ENCODE results near the gene RELCH.

RELCH gene

GRCh38 chr18:62187543-62188510, 772 bp downstream of the RELCH start:
- no peak for DNase-seq

- DNase-seq: no peak
These were observed 2.2 kb downstream of the RELCH start for GRCh38 chr18:62189208-62189607.

- DNase-seq: no peak
These were observed 9.0 kb downstream of the RELCH start for GRCh38 chr18:62196079-62196478.

- no peak for DNase-seq
These were observed 9.9 kb downstream of the RELCH start for GRCh38 chr18:62196980-62197379.

GRCh38 chr18:62198259-62198658, 11.2 kb downstream of the RELCH start:
- DNase-seq: no peak

- no peak for DNase-seq
These were observed 12.6 kb downstream of the RELCH start for GRCh38 chr18:62199629-62200028.

GRCh38 chr18:62200121-62200914, 13.3 kb downstream of the RELCH start:
- DNase-seq: no peak

GRCh38 chr18:62201870-62202269, 14.8 kb downstream of the RELCH start:
- DNase-seq: no peak

GRCh38 chr18:62205824-62206223, 18.8 kb downstream of the RELCH start:
- DNase-seq: no peak

GRCh38 chr18:62206593-62206992, 19.5 kb downstream of the RELCH start:
- no peak for DNase-seq

- DNase-seq: no peak
These were observed 22.0 kb downstream of the RELCH start for GRCh38 chr18:62209046-62209445.

GRCh38 chr18:62210138-62210537, 23.1 kb downstream of the RELCH start:
- no peak for DNase-seq

- no peak for DNase-seq
These were observed 24.3 kb downstream of the RELCH start for GRCh38 chr18:62211325-62211828.

- no peak for DNase-seq
These were observed 27.7 kb downstream of the RELCH start for GRCh38 chr18:62214790-62215189.

GRCh38 chr18:62224229-62224628, 37.2 kb downstream of the RELCH start:
- DNase-seq: no peak

GRCh38 chr18:62226047-62226446, 39.0 kb downstream of the RELCH start:
- no peak for DNase-seq

- no peak for DNase-seq
These were observed 49.2 kb downstream of the RELCH start for GRCh38 chr18:62236252-62236651.

GRCh38 chr18:62239475-62239874, 52.4 kb downstream of the RELCH start:
- no peak for DNase-seq

- no peak for DNase-seq
These were observed 55.9 kb downstream of the RELCH start for GRCh38 chr18:62242955-62243354.

- no peak for DNase-seq
These were observed 58.1 kb downstream of the RELCH start for GRCh38 chr18:62245177-62245576.

- no peak for DNase-seq
These were observed 58.6 kb downstream of the RELCH start for GRCh38 chr18:62245699-62246098.

- no peak for DNase-seq
These were observed 61.3 kb downstream of the RELCH start for GRCh38 chr18:62248313-62248712.

GRCh38 chr18:62249478-62250097, 62.5 kb downstream of the RELCH start:
- DNase-seq: peak; percentile 12
